Measurements from ENCODE around the gene PHACTR1.

The PHACTR1 gene

GRCh38 chr6:12963567-12963966, 247.0 kb downstream of the PHACTR1 start:
- Histone ChIP-seq H3K36me3 (no peaks in the 10 kb centered on the region), H3K9me3 (no peaks in the 10 kb centered on the region), H3K27ac (no peak overlapping the region), H3K4me3 (ENCODE audit: low read depth in 1 of 2, low read length in 1 of 2) (no peak overlapping the region), H3K4me1 (ENCODE audit: control insufficient read depth in 1 of 2, insufficient read depth in 1 of 2, low read depth in 1 of 2, low read length in 1 of 2) (peaks cover 9 to 18% of the 10 kb centered on the region in 2 experiments), H3K27me3 (no peaks in the 10 kb centered on the region)
- TF ChIP-seq CTCF (IDR thresholded peaks at IDR 0.05): no peak

- Histone ChIP-seq H3K27me3 (no peaks in the 10 kb centered on the region), H3K9me3 (no peaks in the 10 kb centered on the region), H3K36me3 (no peaks in the 10 kb centered on the region), H3K4me3 (ENCODE audit: low read depth in 1 of 2, low read length in 1 of 2) (no peak overlapping the region), H3K27ac (no peak overlapping the region), H3K4me1 (ENCODE audit: control insufficient read depth in 1 of 2, insufficient read depth in 1 of 2, low read depth in 1 of 2, low read length in 1 of 2) (peaks cover 8 to 17% of the 10 kb centered on the region in 2 experiments)
- no peak for TF ChIP-seq CTCF (IDR thresholded peaks at IDR 0.05)
These were observed 251.1 kb downstream of the PHACTR1 start for GRCh38 chr6:12967686-12968085.

- Histone ChIP-seq H3K27ac (no peak overlapping the region), H3K9me3 (no peaks in the 10 kb centered on the region), H3K36me3 (no peaks in the 10 kb centered on the region), H3K4me1 (ENCODE audit: control insufficient read depth in 1 of 2, insufficient read depth in 1 of 2, low read depth in 1 of 2, low read length in 1 of 2) (peaks cover 2 to 11% of the 10 kb centered on the region in 2 experiments), H3K4me3 (ENCODE audit: low read depth in 1 of 2, low read length in 1 of 2) (no peak overlapping the region), H3K27me3 (no peaks in the 10 kb centered on the region)
- TF ChIP-seq CTCF (IDR thresholded peaks at IDR 0.05): no peak
These were observed 251.7 kb downstream of the PHACTR1 start for GRCh38 chr6:12968290-12968689.

- H3K27ac ChIP-seq: no peak overlapping the region
- H3K27me3 ChIP-seq: no peaks in the 10 kb centered on the region
- H3K4me3 ChIP-seq (ENCODE audit: low read depth in 1 of 2, low read length in 1 of 2): no peak overlapping the region
- no peaks in the 10 kb centered on the region for H3K9me3 ChIP-seq
- TF ChIP-seq CTCF (IDR thresholded peaks at IDR 0.05): no peak
- no peaks in the 10 kb centered on the region for H3K36me3 ChIP-seq
- peaks cover 0 to 7% of the 10 kb centered on the region in 2 experiments for H3K4me1 ChIP-seq (ENCODE audit: control insufficient read depth in 1 of 2, insufficient read depth in 1 of 2, low read depth in 1 of 2, low read length in 1 of 2)
These were observed 252.4 kb downstream of the PHACTR1 start for GRCh38 chr6:12968839-12969558.

GRCh38 chr6:12969966-12970365, 253.4 kb downstream of the PHACTR1 start:
- no peaks in the 10 kb centered on the region for H3K9me3 ChIP-seq
- H3K27ac ChIP-seq: no peak overlapping the region
- no peaks in the 10 kb centered on the region for H3K36me3 ChIP-seq
- no peak for TF ChIP-seq CTCF (IDR thresholded peaks at IDR 0.05)
- H3K27me3 ChIP-seq: no peaks in the 10 kb centered on the region
- no peak overlapping the region for H3K4me3 ChIP-seq (ENCODE audit: low read depth in 1 of 2, low read length in 1 of 2)
- peaks cover 0 to 7% of the 10 kb centered on the region in 2 experiments for H3K4me1 ChIP-seq (ENCODE audit: control insufficient read depth in 1 of 2, insufficient read depth in 1 of 2, low read depth in 1 of 2, low read length in 1 of 2)
